Loucy (cell line): ENCODE results near the gene HLX.

Experiments used
- CTCF ChIP-seq: fragments of 200-600 bp; sonication (generic); conservative IDR thresholded peaks from 2 replicates; pipeline ENCODE4 v1.5.1; 2014; ENCODE audit warnings: mild to moderate bottlenecking, antibody characterized with exemption, low read length
- EZH2phosphoT487 ChIP-seq: fragments of 200-600 bp; IDR thresholded peaks from 2 replicates; pipeline ENCODE4 v1.6.1; 2018; ENCODE audit warnings: antibody characterized with exemption, mild to moderate bottlenecking, moderate library complexity, borderline replicate concordance

GRCh38 chr1:220889333-220889732 lies 10.1 kb downstream of the HLX start:
- TF ChIP-seq CTCF (no peak), EZH2phosphoT487 (no peak)
